ENCODE results near the gene ITSN2. TPM values are rescaled to one million over a fixed set of nuclear protein-coding genes. Genes with fewer than 3 reads are reported as not detected.
"Not testable (repeated sequence)": the region's sequence is repeated elsewhere in the genome, so short reads cannot be mapped to it uniquely, and the experiment has no call there.

ITSN2 gene
- total RNA-seq = 52.9 and 57.1 TPM in 2 replicates

DNA sequence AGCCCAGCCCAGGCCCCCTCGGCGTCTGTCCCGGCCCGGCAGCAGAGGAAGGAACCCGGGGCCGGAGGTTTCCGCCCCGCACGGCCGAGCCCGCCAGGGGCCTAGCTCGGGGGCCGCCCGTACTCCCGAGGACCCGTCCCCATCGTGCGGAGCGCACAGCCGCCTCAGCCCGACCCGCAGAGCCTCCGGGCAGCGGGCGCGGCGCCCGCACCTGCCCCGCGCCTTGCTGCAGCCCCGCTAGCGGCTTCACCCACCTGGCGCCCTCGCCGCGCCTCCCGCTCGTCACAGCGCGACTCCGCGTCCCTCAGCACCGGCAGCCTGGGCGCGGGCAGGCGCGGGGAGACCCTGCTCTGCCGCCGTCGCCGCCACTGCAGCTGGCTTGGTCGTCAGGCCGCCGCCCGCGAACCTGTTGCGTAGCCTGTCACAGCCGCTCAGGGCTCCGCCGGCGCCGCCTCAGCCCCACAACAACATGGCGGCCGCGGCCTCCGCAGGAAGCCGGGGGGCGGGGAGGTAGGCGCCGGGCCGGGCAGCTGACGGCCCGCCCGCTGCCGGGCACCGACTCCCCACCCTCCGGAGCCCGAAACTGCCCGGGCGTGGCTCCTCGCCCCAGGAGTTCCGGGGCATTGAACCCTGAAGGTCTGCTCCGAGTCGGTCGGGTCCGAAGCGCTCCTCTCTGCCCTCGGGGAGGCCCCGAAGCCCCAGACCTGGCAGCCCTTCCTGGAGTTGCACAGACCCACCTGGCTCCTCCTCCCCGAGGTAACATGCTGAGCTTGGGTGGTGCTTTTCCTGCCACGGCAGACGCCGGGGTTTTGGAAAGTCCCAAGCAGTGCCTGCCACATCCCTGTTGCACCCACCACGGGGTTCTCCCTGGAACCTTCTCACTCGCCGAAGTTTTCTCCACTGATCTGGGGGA lies at the start of gene ITSN2:
Gene ITSN2 (minus strand): TSS at position 487 of the 913 bp plus-strand sequence. CDS start 32,454 bp downstream, outside the sequence.
- H3K4me1 Mint-ChIP-seq (ENCODE audit: low read depth) = peaks cover 29% of the 10 kb centered on the region

DNA sequence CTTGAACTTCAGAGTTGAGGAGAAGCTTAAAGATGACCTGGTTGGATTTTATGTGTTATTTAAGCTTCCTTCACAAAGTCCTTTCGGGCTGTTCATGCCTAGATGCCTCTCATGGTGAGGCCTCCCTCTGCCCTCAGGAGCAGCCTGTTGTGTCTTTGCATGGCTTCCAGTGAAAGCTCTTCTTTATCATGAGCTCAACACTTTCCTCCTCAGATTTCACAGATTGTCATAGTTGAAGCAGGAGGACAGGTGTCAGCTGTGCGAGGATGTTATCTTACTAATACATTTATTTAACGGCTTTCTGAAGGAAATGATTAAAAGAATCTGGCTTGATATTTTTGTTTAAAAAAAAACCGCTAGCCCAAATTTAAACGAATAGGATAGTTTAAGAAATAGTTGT lies 48.8 kb upstream of the ITSN2 start:
- H3K9me3 Mint-ChIP-seq = no peaks in the 10 kb centered on the region
- H3K27ac Mint-ChIP-seq = no peak overlapping the region
- intact Hi-C loops (cut with micrococcal nuclease) = no loop called here
- no peaks in the 10 kb centered on the region for H3K36me3 Mint-ChIP-seq (ENCODE audit: low read depth)
- DNase-seq (ENCODE audit: low spot score) = no peak
- H3K27me3 Mint-ChIP-seq (ENCODE audit: insufficient read depth) = peaks cover 4% of the 10 kb centered on the region
- no peak overlapping the region for H3K4me3 Mint-ChIP-seq
- H3K4me1 Mint-ChIP-seq (ENCODE audit: low read depth) = peaks cover 5% of the 10 kb centered on the region

More for the DNA sequence above, at the start of gene ITSN2:
- peak; percentile 81 for DNase-seq (ENCODE audit: low spot score)
- intact Hi-C loops (cut with micrococcal nuclease) = loop anchor here (1.0 to 10.0 kb wide), 4 partner anchors 236 to 433 kb away; partner anchors contain the start of genes ATAD2B, FAM228B, PFN4 and SF3B6
- Mint-ChIP-seq H3K27ac (peak within 1 kb of the TSS; percentile 93), H3K36me3 (ENCODE audit: low read depth) (peaks cover 6% of the 10 kb centered on the region), H3K4me3 (peak within 1 kb of the TSS; percentile 91), H3K27me3 (ENCODE audit: insufficient read depth) (no peaks in the 10 kb centered on the region), H3K9me3 (no peaks in the 10 kb centered on the region)

DNA sequence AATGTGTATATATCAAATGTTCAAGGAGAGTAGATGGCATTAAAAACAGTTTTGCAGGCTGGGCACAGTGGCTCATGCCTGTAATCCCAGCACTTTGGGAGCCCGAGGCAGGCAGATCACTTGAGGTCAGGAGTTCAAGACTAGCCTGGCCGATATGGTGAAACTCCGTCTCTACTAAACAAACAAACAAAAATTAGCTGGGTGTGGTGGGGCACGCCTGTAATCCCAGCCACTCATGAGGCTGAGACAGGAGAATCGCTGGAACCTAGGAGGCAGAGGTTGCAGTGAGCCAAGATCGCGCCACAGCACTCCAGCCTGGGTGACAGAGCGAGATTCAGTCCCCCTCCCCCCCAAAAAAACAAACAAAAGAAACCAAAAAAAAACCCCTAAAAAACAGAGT lies 48.4 kb upstream of the ITSN2 start:
- H3K4me3 Mint-ChIP-seq; intact Hi-C loops (cut with micrococcal nuclease); H3K4me1 Mint-ChIP-seq (ENCODE audit: low read depth); H3K9me3 Mint-ChIP-seq; H3K27me3 Mint-ChIP-seq (ENCODE audit: insufficient read depth); H3K27ac Mint-ChIP-seq; DNase-seq (ENCODE audit: low spot score); H3K36me3 Mint-ChIP-seq (ENCODE audit: low read depth): not testable (repeated sequence)

DNA sequence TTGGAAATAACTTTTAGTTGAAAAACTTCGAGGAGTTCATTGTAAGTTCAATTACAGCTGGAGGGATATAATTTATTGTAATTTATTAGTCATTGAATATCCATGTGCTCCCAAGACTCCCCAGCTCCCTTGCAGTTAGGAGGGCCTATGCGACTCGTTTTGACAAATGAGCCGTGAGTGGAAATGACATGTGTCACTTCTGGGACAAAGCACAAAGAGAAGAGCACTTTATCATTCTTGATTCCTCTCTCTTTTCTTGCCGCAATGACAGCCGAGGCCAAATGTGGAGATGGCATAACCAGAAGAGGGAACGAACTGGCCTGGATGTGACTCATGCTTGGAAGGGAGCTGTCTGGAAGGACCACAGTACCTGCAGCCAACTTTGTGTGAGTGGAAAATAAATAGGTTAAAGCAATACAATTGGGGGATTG lies 44.2 kb upstream of the ITSN2 start:
- intact Hi-C loops (cut with micrococcal nuclease) = no loop called here
- H3K27ac Mint-ChIP-seq = no peak overlapping the region
- peaks cover 13% of the 10 kb centered on the region for H3K4me1 Mint-ChIP-seq (ENCODE audit: low read depth)
- no peaks in the 10 kb centered on the region for H3K9me3 Mint-ChIP-seq
- H3K4me3 Mint-ChIP-seq = no peak overlapping the region
- no peak for DNase-seq (ENCODE audit: low spot score)
- H3K27me3 Mint-ChIP-seq (ENCODE audit: insufficient read depth) = peaks cover 10% of the 10 kb centered on the region
- H3K36me3 Mint-ChIP-seq (ENCODE audit: low read depth) = no peaks in the 10 kb centered on the region

DNA sequence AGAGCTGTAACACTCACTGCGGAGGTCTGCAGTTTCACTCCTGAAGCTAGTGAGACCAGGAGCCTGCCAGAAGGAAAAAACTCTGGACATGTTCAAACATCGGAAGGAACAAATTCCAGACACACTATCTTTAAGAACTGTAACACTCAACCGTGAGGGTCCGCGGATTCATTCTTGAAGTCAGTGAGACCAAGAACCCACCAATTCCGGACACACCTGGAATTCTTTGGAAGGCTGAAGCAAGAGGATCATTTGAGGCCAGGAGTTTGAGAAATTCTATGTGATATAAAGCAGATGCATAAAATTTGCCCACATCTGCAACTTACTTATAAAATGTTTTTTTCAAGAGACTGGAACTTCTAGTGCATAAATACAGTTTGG lies 43.5 kb upstream of the ITSN2 start:
- H3K9me3 Mint-ChIP-seq = no peaks in the 10 kb centered on the region
- peaks cover 10% of the 10 kb centered on the region for H3K27me3 Mint-ChIP-seq (ENCODE audit: insufficient read depth)
- H3K27ac Mint-ChIP-seq = no peak overlapping the region
- no peaks in the 10 kb centered on the region for H3K36me3 Mint-ChIP-seq (ENCODE audit: low read depth)
- H3K4me1 Mint-ChIP-seq (ENCODE audit: low read depth) = peaks cover 13% of the 10 kb centered on the region
- H3K4me3 Mint-ChIP-seq = no peak overlapping the region
- DNase-seq (ENCODE audit: low spot score) = no peak
- intact Hi-C loops (cut with micrococcal nuclease) = no loop called here

DNA sequence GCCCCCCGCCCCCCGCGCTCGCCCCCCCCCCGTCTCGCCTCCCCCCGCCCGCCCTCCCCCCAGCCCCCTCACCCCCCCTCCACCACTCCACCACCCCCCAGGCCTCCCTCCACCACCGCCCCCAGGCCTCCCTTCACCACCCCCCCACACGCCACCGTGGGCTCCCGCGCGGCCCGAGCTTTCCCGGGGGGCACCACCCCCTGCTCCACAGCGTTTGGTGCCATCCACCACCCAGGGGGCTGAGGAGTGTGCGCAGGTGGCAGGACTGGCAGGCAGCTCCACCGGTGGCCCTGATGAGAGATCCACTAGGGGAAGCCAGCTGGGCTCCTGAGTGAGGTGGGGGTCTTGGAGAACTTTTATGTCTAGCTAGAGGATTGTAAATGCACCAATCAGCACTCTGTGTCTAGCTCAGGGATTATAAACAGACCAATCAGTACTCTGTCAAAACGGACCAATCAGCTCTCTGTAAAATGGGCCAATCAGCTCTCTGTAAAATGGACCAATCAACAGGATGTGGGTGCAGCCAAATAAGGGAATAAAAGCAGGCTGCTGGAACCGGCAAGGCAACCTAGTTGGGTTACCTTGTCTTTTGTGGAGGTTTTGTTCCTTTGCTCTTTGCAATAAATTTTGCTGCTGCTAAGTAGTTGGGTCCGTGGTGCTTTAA lies 43.0 kb upstream of the ITSN2 start:
- Mint-ChIP-seq H3K27me3 (ENCODE audit: insufficient read depth) (peaks cover 10% of the 10 kb centered on the region), H3K4me3 (no peak overlapping the region), H3K9me3 (no peaks in the 10 kb centered on the region), H3K4me1 (ENCODE audit: low read depth) (peaks cover 13% of the 10 kb centered on the region), H3K27ac (no peak overlapping the region), H3K36me3 (ENCODE audit: low read depth) (no peaks in the 10 kb centered on the region)
- no peak for DNase-seq (ENCODE audit: low spot score)
- intact Hi-C loops (cut with micrococcal nuclease) = no loop called here

DNA sequence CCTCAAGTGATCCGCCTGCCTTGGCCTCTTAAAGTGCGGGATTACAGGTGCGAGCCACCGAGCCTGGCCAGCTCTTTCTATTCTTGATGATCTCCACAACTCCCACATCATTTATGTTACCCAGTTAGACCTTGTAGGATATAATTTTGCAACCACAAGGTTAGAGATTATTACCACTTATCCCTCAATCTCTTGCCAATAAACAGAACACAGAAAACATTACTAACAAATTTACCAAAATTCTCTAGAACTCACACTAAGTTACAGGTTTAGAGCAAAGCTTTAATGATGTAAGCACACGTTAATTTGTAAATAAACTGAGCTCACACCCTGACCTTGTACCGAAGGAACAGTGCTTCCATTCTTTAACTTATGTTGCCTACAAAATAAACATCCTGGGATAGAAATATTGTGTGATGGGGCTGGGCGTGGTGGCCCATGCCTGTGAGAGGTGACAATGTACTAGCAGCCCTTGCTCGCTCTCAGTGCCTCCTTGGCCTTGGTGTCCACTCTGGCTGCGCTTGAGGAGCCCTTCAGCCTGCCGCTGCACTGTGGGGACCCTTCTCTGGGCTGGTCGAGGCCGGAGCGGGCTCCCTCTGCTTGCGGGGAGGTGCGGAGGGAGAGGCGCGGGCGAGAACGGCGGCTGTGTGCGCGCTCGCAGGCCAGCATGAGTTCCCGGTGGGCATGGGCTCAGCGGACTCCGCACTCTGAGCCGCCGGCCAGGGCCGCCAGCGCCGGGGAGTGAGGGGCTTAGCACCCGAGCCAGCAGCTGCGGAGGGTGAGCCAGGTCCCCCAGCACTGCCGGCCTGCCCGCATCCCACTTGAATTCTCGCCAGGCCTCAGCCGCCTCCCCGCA lies 42.1 kb upstream of the ITSN2 start:
- DNase-seq (ENCODE audit: low spot score) = no peak
- Mint-ChIP-seq H3K4me1 (ENCODE audit: low read depth) (peaks cover 13% of the 10 kb centered on the region), H3K4me3 (no peak overlapping the region), H3K27ac (no peak overlapping the region), H3K9me3 (no peaks in the 10 kb centered on the region), H3K36me3 (ENCODE audit: low read depth) (no peaks in the 10 kb centered on the region), H3K27me3 (ENCODE audit: insufficient read depth) (peaks cover 10% of the 10 kb centered on the region)
- intact Hi-C loops (cut with micrococcal nuclease) = no loop called here

DNA sequence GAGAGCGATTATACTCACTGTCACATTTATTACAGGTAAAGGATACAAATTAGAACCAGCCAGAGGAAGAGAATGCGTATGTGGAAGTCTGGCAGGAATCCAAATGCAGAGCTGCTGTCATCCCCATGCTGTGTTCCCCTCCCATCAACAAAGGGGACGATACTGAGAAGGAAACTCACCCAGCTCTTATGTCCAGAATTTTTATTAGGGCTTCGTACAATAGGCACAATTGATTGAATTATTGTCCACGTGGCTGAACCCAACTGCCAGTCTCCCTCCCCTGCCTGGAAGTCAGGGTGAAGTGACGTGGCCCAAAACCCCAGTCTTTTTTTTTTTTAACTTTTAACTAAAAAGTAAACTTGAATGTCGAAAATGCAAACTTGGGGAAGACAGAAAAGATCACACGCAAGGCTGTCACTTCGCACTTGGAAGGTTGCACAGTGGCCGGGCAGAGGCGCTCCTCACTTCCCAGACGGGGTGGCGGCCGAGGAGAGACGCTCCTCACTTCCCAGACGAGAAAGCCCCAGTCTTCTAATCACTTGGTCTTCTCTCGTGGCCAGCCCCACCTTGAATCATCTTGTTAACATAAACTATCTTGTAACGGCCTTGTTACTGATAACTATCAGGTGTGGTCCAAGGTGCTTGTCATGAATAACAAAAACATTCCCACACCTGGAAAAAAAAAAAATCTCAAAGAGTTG lies 40.0 kb upstream of the ITSN2 start:
- no peaks in the 10 kb centered on the region for H3K36me3 Mint-ChIP-seq (ENCODE audit: low read depth)

DNA sequence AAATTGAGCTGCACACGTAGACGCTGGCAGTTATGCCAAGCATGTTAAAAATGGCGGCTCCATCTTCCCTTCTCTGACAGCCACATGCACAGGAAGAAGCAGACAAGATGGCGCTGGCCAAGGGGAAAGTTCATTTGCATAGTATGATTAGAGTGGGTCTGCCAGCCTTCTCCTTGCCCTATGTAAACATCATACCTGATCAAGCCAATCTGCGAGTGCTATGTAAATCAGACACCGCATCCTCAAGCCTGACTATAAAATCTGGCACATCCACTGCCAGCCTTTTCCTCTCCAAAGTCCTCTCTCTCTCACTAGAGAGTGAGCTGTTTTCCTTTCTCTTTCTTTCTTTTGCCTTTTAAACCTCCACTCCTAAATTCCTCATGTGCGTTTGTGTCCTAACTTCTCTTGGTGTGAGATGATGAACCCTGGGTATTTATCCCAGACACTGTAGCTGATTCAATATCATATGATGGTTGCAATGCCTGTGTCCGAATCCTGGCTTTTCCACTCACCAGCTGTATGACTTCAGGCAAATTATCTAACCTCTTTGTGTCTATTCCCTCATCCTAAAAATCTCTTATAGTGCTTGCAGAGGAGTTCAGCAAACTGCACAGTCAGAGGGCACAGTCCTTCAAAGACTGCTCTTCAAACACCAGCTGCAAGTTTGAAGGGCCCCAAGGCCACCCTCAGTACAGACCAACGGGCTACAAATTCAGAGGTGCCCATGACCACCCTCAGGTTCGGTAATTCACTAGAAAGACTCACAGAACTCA lies 39.3 kb upstream of the ITSN2 start:
- DNase-seq (ENCODE audit: low spot score) = no peak
- H3K4me3 Mint-ChIP-seq = no peak overlapping the region
- intact Hi-C loops (cut with micrococcal nuclease) = no loop called here
- H3K9me3 Mint-ChIP-seq = no peaks in the 10 kb centered on the region
- no peak overlapping the region for H3K27ac Mint-ChIP-seq
- H3K27me3 Mint-ChIP-seq (ENCODE audit: insufficient read depth) = peaks cover 13% of the 10 kb centered on the region
- peaks cover 13% of the 10 kb centered on the region for H3K4me1 Mint-ChIP-seq (ENCODE audit: low read depth)
- H3K36me3 Mint-ChIP-seq (ENCODE audit: low read depth) = no peaks in the 10 kb centered on the region

More for the DNA sequence above, 40.0 kb upstream of the ITSN2 start:
- intact Hi-C loops (cut with micrococcal nuclease) = no loop called here
- peaks cover 13% of the 10 kb centered on the region for H3K27me3 Mint-ChIP-seq (ENCODE audit: insufficient read depth)
- H3K9me3 Mint-ChIP-seq = no peaks in the 10 kb centered on the region
- no peak for DNase-seq (ENCODE audit: low spot score)
- peaks cover 13% of the 10 kb centered on the region for H3K4me1 Mint-ChIP-seq (ENCODE audit: low read depth)
- H3K4me3 Mint-ChIP-seq = no peak overlapping the region
- no peak overlapping the region for H3K27ac Mint-ChIP-seq

DNA sequence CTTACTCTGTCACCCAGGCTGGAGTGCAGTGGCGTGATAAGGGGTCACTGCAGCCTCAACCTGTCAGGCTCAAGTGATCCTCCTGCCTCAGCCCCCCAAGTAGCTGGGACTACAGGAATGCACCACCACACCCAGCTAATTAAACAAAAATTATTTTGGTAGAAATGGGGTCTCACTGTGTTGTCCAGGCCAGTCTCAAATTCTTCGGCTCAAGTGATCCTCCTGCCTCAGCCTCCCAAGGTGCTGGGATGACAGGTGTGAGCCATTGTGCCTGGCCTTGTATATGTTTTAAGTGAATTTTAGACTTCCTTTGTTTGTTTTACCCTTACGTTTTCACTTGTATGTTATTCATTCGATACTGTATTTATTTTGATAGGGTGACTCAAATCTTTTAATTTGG lies 34.7 kb upstream of the ITSN2 start:
- Mint-ChIP-seq H3K4me3 (no peak overlapping the region), H3K27me3 (ENCODE audit: insufficient read depth) (peaks cover 7% of the 10 kb centered on the region), H3K27ac (no peak overlapping the region), H3K36me3 (ENCODE audit: low read depth) (no peaks in the 10 kb centered on the region), H3K9me3 (no peaks in the 10 kb centered on the region), H3K4me1 (ENCODE audit: low read depth) (no peaks in the 10 kb centered on the region)
- intact Hi-C loops (cut with micrococcal nuclease) = no loop called here
- no peak for DNase-seq (ENCODE audit: low spot score)

DNA sequence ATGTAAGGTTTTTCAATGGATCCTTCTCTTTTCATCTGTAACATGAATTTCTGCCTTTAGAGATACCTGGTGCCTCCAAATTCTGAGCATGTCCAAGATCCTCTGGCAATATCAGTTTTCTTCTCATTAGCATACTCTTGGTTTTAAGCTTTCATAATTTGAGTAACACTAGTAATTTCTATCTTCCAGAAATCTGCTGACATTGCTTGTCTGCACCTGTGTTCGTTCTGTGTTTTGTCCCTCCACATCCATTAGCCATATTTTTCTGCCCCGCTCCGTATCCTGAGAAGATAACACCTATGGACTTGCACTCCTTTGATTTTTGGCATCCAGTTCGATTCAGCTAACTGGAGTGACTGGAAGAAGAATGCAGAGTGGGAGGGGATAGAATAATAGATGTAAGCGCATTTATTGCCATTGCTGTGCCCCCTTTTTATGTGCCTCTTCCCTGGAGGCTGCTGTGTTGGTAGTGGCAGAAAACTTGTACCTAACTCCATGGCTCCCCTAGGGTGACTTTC lies 32.3 kb upstream of the ITSN2 start:
- intact Hi-C loops (cut with micrococcal nuclease) = no loop called here
- H3K4me1 Mint-ChIP-seq (ENCODE audit: low read depth) = no peaks in the 10 kb centered on the region
- H3K36me3 Mint-ChIP-seq (ENCODE audit: low read depth) = no peaks in the 10 kb centered on the region
- no peaks in the 10 kb centered on the region for H3K9me3 Mint-ChIP-seq
- H3K4me3 Mint-ChIP-seq = no peak overlapping the region
- no peak for DNase-seq (ENCODE audit: low spot score)
- no peak overlapping the region for H3K27ac Mint-ChIP-seq
- H3K27me3 Mint-ChIP-seq (ENCODE audit: insufficient read depth) = peaks cover 7% of the 10 kb centered on the region
